Neural progenitor cell (in vitro differentiated cells): Measurements from ENCODE around the gene PTPN11. TPM values are rescaled to one million over a fixed set of nuclear protein-coding genes. Genes with fewer than 3 reads are reported as not detected.
"Not testable (repeated sequence)": the region's sequence is repeated elsewhere in the genome, so short reads cannot be mapped to it uniquely, and the experiment has no call there.

Source experiments
- DNase-seq: peaks from one replicate; pipeline ENCODE4 v3.0.0-alpha.2; 2016; ENCODE audit warnings: low spot score
- H2AFZ ChIP-seq: fragments of 200-600 bp; sonication (generic); replicated peaks from 2 replicates; pipeline ENCODE4 v1.6.1; 2016; ENCODE audit warnings: antibody characterized with exemption
- H3F3A ChIP-seq: fragments of 200-600 bp; sonication (generic); 2 replicates; pipeline ENCODE4 v1.6.1; 2016; ENCODE audit warnings: antibody characterized with exemption, low read depth
- H3K27ac ChIP-seq: fragments of 200-600 bp; sonication (generic); 2 replicates; pipeline ENCODE4 v1.5.1; 2016; ENCODE audit warnings: mild to moderate bottlenecking
- H3K27me3 ChIP-seq: fragments of 200-600 bp; sonication (generic); 2 replicates; pipeline ENCODE4 v1.6.1; 2016; ENCODE audit warnings: mild to moderate bottlenecking, moderate library complexity
- H3K36me3 ChIP-seq: fragments of 200-600 bp; sonication (generic); 2 replicates; pipeline ENCODE4 v1.5.1; 2016
- H3K4me1 ChIP-seq: fragments of 200-600 bp; sonication (generic); 2 replicates; pipeline ENCODE4 v1.6.1; 2016; ENCODE audit warnings: mixed run types
- H3K4me2 ChIP-seq: fragments of 200-600 bp; sonication (generic); 2 replicates; pipeline ENCODE4 v1.6.1; 2016
- H3K4me3 ChIP-seq: fragments of 200-600 bp; sonication (generic); 2 replicates; pipeline ENCODE4 v1.5.1; 2016
- H3K79me2 ChIP-seq: fragments of 200-600 bp; sonication (generic); 2 replicates; pipeline ENCODE4 v1.6.1; 2016; ENCODE audit warnings: low read depth
- H3K9ac ChIP-seq: fragments of 200-600 bp; sonication (generic); 2 replicates; pipeline ENCODE4 v1.6.1; 2016
- H3K9me3 ChIP-seq: fragments of 200-600 bp; sonication (generic); 2 replicates; pipeline ENCODE4 v1.5.1; 2016; ENCODE audit warnings: low read depth
- H4K20me1 ChIP-seq: fragments of 200-600 bp; sonication (generic); 2 replicates; pipeline ENCODE4 v1.6.1; 2016; ENCODE audit warnings: low read depth
- H3K27ac Mint-ChIP-seq: 3 replicates; pipeline ENCODE4 v1.8.0; 2021; ENCODE audit warnings: mixed read lengths
- H3K27me3 Mint-ChIP-seq: 2 replicates; pipeline ENCODE4 v1.8.0; 2022; ENCODE audit warnings: low read depth, mild to moderate bottlenecking, inconsistent platforms, moderate library complexity, mixed read lengths; ENCODE audit not compliant: insufficient read depth
- H3K36me3 Mint-ChIP-seq: 3 replicates; pipeline ENCODE4 v1.8.0; 2021; ENCODE audit warnings: mixed read lengths
- H3K4me1 Mint-ChIP-seq: 3 replicates; pipeline ENCODE4 v1.8.0; 2021; ENCODE audit warnings: mixed read lengths
- H3K4me3 Mint-ChIP-seq: 3 replicates; pipeline ENCODE4 v1.8.0; 2021; ENCODE audit warnings: mild to moderate bottlenecking, moderate library complexity, mixed read lengths
- H3K9me3 Mint-ChIP-seq: 3 replicates; pipeline ENCODE4 v1.8.0; 2020; ENCODE audit warnings: mixed read lengths
- EZH2 ChIP-seq: fragments of 200-600 bp; sonication (generic); IDR thresholded peaks from 2 replicates; pipeline ENCODE4 v1.6.1; 2017; ENCODE audit warnings: antibody characterized with exemption, mild to moderate bottlenecking, moderate library complexity
- EZH2phosphoT487 ChIP-seq: fragments of 200-600 bp; sonication (generic); IDR thresholded peaks from 2 replicates; pipeline ENCODE4 v1.6.1; 2017; ENCODE audit warnings: antibody characterized with exemption
- total RNA-seq: library from RNA; depleted of rRNA; stranded (reverse); fragments of >200 nt; gene quantifications from 2 replicates; pipeline ENCODE4 v1.2.3, GENCODE V29; 2015; ENCODE audit warnings: low replicate concordance
- TF ChIP-seq, protein P1 (sequence below): fragments of 200-600 bp; sonication (generic); IDR thresholded peaks from 2 replicates; pipeline ENCODE4 v1.5.1; 2017; ENCODE audit warnings: antibody characterized with exemption, mild to moderate bottlenecking

PTPN11 gene
- total RNA-seq, 1 donor from 2014 or later = 85.2 TPM

DNA sequence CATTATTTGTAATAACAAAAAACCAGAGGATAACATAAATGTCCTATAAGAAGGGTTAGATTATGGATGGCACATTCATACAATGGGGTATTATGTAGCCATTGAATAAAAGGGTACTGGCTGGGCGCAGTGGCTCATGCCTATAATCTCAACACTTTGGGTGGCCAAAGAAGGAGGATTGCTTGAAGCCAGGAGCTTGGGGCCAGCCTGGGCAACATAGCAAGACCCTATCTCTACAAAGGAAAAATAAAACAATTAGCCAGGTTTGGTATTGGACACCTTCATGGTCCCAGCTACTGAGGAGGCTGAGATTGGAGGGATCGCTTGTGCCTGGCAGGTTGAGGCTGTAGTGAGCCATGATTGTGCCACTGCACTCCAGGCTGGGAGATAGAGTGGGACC is 14.8 kb downstream of the PTPN11 start:
- Histone ChIP-seq H3K79me2 (peaks cover 99% of the 10 kb centered on the region), H3K27ac (no peak overlapping the region), H4K20me1 (peaks cover 22% of the 10 kb centered on the region), H3K9ac (no peak overlapping the region), H3K4me2 (no peak overlapping the region), H3K4me3 (no peak overlapping the region), H3K27me3 (no peaks in the 10 kb centered on the region), H3K4me1 (no peaks in the 10 kb centered on the region), H3K9me3 (no peaks in the 10 kb centered on the region), H3K36me3 (no peaks in the 10 kb centered on the region), H2AFZ (no peak overlapping the region), H3F3A (no peaks in the 10 kb centered on the region)
- H3K36me3 Mint-ChIP-seq = peaks cover 3% of the 10 kb centered on the region
- TF ChIP-seq EZH2 = no peak
- TF ChIP-seq, protein P1, sequence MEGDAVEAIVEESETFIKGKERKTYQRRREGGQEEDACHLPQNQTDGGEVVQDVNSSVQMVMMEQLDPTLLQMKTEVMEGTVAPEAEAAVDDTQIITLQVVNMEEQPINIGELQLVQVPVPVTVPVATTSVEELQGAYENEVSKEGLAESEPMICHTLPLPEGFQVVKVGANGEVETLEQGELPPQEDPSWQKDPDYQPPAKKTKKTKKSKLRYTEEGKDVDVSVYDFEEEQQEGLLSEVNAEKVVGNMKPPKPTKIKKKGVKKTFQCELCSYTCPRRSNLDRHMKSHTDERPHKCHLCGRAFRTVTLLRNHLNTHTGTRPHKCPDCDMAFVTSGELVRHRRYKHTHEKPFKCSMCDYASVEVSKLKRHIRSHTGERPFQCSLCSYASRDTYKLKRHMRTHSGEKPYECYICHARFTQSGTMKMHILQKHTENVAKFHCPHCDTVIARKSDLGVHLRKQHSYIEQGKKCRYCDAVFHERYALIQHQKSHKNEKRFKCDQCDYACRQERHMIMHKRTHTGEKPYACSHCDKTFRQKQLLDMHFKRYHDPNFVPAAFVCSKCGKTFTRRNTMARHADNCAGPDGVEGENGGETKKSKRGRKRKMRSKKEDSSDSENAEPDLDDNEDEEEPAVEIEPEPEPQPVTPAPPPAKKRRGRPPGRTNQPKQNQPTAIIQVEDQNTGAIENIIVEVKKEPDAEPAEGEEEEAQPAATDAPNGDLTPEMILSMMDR = no peak
- no peak for TF ChIP-seq EZH2phosphoT487
- H3K4me3 Mint-ChIP-seq = no peak overlapping the region
- H3K4me1 Mint-ChIP-seq = peaks cover 3% of the 10 kb centered on the region
- no peak for DNase-seq
- H3K9me3 Mint-ChIP-seq = no peaks in the 10 kb centered on the region
- H3K27me3 Mint-ChIP-seq = no peaks in the 10 kb centered on the region
- H3K27ac Mint-ChIP-seq = no peak overlapping the region

DNA sequence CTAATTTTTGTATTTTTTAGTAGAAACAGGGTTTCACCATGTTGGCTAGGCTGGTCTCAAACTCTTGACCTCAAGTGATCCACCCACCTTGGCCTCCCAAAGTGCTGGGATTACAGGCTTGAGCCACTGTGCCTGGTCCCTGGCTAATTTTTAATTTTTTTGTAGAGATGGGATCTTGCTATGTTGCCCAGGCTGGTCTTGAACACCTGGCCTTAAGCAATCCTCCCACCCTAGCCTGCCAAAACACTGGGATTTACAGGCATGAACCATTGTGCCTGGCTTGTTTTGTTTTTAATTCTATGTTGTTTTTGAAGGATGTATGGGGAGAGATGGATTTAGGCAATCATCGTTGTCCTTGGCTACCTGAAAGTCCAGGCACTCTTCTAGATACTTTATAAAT is 19.9 kb downstream of the PTPN11 start:
- not testable (repeated sequence) for H3K27ac Mint-ChIP-seq, H3K4me3 ChIP-seq, H3K9ac ChIP-seq, H3K4me1 Mint-ChIP-seq, H3F3A ChIP-seq, H3K36me3 Mint-ChIP-seq, H3K9me3 Mint-ChIP-seq, H3K36me3 ChIP-seq, H3K4me2 ChIP-seq, H3K27me3 Mint-ChIP-seq, H2AFZ ChIP-seq, H3K4me1 ChIP-seq, DNase-seq, H3K27ac ChIP-seq, H3K4me3 Mint-ChIP-seq, H3K9me3 ChIP-seq, H3K27me3 ChIP-seq
- Histone ChIP-seq H4K20me1 (peaks cover 22% of the 10 kb centered on the region), H3K79me2 (peaks cover 99% of the 10 kb centered on the region)

DNA sequence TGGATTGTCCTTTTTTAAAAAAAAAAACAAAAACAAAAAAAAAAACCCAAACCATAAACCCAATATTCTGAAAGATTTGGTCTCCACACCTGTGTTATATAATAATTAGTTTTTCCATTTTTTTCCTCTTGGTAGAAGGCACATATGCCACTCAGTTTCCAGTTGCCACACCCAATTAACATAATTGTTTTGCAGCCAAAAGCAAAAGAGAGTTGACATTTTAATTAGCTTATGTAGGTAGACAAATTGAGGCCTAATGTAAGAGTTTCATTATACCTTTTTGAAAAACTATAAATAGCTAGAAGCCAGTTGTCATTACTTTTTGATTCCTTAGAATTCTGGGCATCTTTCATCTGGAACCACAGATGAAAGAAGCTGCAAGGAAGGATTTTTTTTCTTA is 21.0 kb downstream of the PTPN11 start:
- Histone ChIP-seq H3K4me2 (no peak overlapping the region), H3K9ac (no peak overlapping the region), H2AFZ (no peak overlapping the region), H3K27me3 (no peaks in the 10 kb centered on the region), H3K4me3 (no peak overlapping the region), H3K4me1 (no peaks in the 10 kb centered on the region), H3K27ac (no peak overlapping the region), H3F3A (peaks cover 3% of the 10 kb centered on the region), H3K79me2 (peaks cover 99% of the 10 kb centered on the region), H4K20me1 (peaks cover 32% of the 10 kb centered on the region), H3K9me3 (no peaks in the 10 kb centered on the region), H3K36me3 (no peaks in the 10 kb centered on the region)
- Mint-ChIP-seq H3K27me3 (no peaks in the 10 kb centered on the region), H3K36me3 (peaks cover 2% of the 10 kb centered on the region), H3K4me3 (no peak overlapping the region), H3K9me3 (no peaks in the 10 kb centered on the region), H3K4me1 (peaks cover 3% of the 10 kb centered on the region), H3K27ac (no peak overlapping the region)
- TF ChIP-seq, protein P1 = no peak
- no peak for TF ChIP-seq EZH2phosphoT487
- no peak for TF ChIP-seq EZH2
- no peak for DNase-seq

DNA sequence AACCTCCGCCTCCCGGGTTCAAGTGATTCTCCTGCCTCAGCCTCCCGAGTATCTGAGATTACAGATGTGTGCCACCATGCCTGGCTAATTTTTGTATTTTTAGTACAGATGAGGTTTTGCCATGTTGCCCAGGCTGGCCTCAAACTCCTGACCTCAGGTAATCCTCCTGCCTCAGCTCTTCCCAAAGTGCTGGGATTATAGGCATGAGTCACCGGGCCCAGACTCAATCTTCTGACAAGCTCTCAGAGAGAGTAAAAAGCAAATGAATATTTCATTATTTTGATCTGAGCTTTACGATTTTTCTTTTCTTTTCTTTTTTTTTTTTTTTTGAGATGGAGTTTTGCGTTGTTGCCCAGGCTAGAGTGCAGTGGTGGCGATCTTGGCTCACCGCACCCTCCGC is 21.9 kb downstream of the PTPN11 start:
- H3K4me2 ChIP-seq, H2AFZ ChIP-seq, H3K27ac Mint-ChIP-seq, H3K27me3 ChIP-seq, H3K4me3 ChIP-seq, H3K4me1 Mint-ChIP-seq, H3K36me3 Mint-ChIP-seq, H3F3A ChIP-seq, H3K36me3 ChIP-seq, DNase-seq, H3K4me1 ChIP-seq, H3K27ac ChIP-seq, H3K9me3 Mint-ChIP-seq, H3K4me3 Mint-ChIP-seq, H3K9ac ChIP-seq, H3K9me3 ChIP-seq, H3K27me3 Mint-ChIP-seq: not testable (repeated sequence)
- Histone ChIP-seq H4K20me1 (peaks cover 28% of the 10 kb centered on the region), H3K79me2 (peaks cover 94% of the 10 kb centered on the region)
